Measurements from ENCODE around the gene TCIRG1.

DNA sequence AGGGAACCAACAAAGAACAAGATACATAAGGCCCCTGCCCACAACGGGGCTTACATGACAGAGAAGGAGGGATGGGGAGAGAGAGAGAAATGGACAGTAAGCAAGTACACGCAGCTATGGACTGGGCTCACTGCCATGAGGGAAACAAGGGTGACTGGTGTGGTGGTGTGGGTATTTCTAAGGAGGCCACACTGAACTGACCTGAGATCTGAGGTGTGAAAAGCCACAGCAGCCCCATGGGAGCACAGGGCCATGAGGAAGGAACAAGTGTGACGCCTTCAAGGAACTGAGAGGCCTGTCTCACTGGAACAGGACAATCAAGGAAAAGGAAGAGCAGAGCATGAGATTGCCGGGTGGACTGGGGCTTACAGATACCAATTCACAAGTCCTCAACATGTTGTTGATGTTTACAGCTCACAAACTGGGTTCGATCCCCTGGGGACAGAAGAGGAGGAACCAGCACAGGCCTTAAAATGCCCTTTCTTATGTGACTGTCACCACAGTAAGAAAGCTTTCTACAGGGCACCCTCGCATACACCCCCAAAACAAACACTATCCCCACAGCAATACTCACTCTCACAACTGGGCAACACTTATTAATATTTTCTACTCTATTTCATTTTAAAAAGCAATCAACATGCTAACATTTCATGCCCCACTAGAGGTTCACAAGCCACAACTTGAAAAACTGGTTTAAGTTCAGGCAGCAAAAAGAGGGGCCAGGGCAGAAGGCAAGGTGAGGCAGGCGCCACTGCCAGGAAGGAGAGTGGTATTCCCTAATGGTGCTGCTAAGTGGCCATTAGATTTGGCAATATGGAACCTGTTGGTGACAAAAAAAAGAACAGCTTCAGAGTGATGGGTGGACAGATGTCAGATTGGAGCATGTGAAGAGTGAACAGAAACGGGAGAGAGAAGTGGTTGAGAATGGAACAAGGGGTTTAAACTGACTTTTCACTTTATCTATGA is 39.1 kb downstream of the TCIRG1 start:
- TF ChIP-seq, protein P1, sequence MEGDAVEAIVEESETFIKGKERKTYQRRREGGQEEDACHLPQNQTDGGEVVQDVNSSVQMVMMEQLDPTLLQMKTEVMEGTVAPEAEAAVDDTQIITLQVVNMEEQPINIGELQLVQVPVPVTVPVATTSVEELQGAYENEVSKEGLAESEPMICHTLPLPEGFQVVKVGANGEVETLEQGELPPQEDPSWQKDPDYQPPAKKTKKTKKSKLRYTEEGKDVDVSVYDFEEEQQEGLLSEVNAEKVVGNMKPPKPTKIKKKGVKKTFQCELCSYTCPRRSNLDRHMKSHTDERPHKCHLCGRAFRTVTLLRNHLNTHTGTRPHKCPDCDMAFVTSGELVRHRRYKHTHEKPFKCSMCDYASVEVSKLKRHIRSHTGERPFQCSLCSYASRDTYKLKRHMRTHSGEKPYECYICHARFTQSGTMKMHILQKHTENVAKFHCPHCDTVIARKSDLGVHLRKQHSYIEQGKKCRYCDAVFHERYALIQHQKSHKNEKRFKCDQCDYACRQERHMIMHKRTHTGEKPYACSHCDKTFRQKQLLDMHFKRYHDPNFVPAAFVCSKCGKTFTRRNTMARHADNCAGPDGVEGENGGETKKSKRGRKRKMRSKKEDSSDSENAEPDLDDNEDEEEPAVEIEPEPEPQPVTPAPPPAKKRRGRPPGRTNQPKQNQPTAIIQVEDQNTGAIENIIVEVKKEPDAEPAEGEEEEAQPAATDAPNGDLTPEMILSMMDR (IDR thresholded peaks at IDR 0.05), result no peak
- no peak for TF ChIP-seq POLR2A (IDR thresholded peaks at IDR 0.05)

All from lower leg skin (tissue), 3 donors.